Fibroblast of lung (primary cell): Measurements from ENCODE around the gene FMN1. TPM values are rescaled to one million over a fixed set of nuclear protein-coding genes. Genes with fewer than 3 reads are reported as not detected.

Experiments used
- DNase-seq, 2 donors: peaks; one replicate each; pipeline versions ENCODE4 v3.0.0 to v3.0.0-alpha.2; 2010; ENCODE audit warnings: low read depth in 2 of 2
- H2AFZ ChIP-seq: 2 replicates; pipeline ENCODE4 v1.5.1; 2012; ENCODE audit warnings: low read length, control low read depth, inconsistent platforms
- H3K27ac ChIP-seq: 2 replicates; pipeline ENCODE4 v1.5.1; 2011; ENCODE audit warnings: low read length, control low read depth; ENCODE audit not compliant: insufficient read depth
- H3K27me3 ChIP-seq: 2 replicates; pipeline ENCODE4 v1.5.1; 2011; ENCODE audit warnings: mild to moderate bottlenecking, low read length; ENCODE audit not compliant: control insufficient read depth, insufficient read depth
- H3K36me3 ChIP-seq: 2 replicates; pipeline ENCODE4 v1.5.1; 2011; ENCODE audit warnings: low read length; ENCODE audit not compliant: control insufficient read depth, insufficient read depth
- H3K4me1 ChIP-seq: 2 replicates; pipeline ENCODE4 v1.5.1; 2011; ENCODE audit warnings: low read length; ENCODE audit not compliant: control insufficient read depth, insufficient read depth; ENCODE audit errors: extremely low read depth
- H3K4me2 ChIP-seq: 2 replicates; pipeline ENCODE4 v1.5.1; 2011; ENCODE audit warnings: low read length, control low read depth; ENCODE audit not compliant: insufficient read depth; ENCODE audit errors: extremely low read depth
- H3K4me3 ChIP-seq, 4 experiments: fragments of 200-600 bp in 1 of 4; sonication (generic) in 1 of 4; replicated peaks in 1 of 4; 2 replicates each; pipeline ENCODE4 v1.5.1; 2011 to 2016; ENCODE audit warnings: low read length in 4 of 4, low read depth in 3 of 4, mild to moderate bottlenecking in 3 of 4, control low read depth in 2 of 4, inconsistent platforms in 1 of 4, mixed read lengths in 1 of 4; ENCODE audit not compliant: insufficient read depth in 1 of 4; ENCODE audit errors: control extremely low read depth in 1 of 4
- H3K79me2 ChIP-seq: 2 replicates; pipeline ENCODE4 v1.5.1; 2012; ENCODE audit warnings: mild to moderate bottlenecking, low read length, inconsistent platforms; ENCODE audit not compliant: control insufficient read depth, insufficient read depth
- H3K9ac ChIP-seq: 2 replicates; pipeline ENCODE4 v1.5.1; 2011; ENCODE audit warnings: mild to moderate bottlenecking, low read length, control low read depth; ENCODE audit not compliant: insufficient read depth
- H3K9me3 ChIP-seq: 2 replicates; pipeline ENCODE4 v1.5.1; 2012; ENCODE audit warnings: low read depth, low read length; ENCODE audit not compliant: control insufficient read depth, insufficient read depth
- H4K20me1 ChIP-seq: 2 replicates; pipeline ENCODE4 v1.5.1; 2011; ENCODE audit warnings: low read length; ENCODE audit not compliant: control insufficient read depth, insufficient read depth; ENCODE audit errors: extremely low read depth
- EZH2 ChIP-seq: IDR thresholded peaks from 2 replicates; pipeline ENCODE4 v1.5.1; 2012; ENCODE audit warnings: low read length, control low read depth, mild to moderate bottlenecking; ENCODE audit errors: missing control alignments
- polyA plus RNA-seq, 2 donors: library from polyadenylated mRNA; depleted of rRNA in 1 of 2; stranded (reverse) in 1 of 2; unstranded in 1 of 2; fragments of >200 nt; gene quantifications; 2 replicates each; pipeline ENCODE4 v1.2.1, GENCODE V29; 2011 to 2012; ENCODE audit warnings: missing spikeins in 1 of 2
- total RNA-seq: library from RNA; depleted of rRNA; stranded (reverse); fragments of >200 nt; gene quantifications from 2 replicates; pipeline ENCODE4 v1.2.1, GENCODE V29; 2014
- TF ChIP-seq, protein P1 (sequence below), 2 donors: IDR thresholded peaks in 1 of 2; conservative IDR thresholded peaks in 1 of 2; 1 replicate in 1 of 2; 2 replicates in 1 of 2; pipeline ENCODE4 v1.5.1; 2011 to 2012; ENCODE audit warnings: low read length in 2 of 2, control low read depth in 1 of 2, inconsistent platforms in 1 of 2, low read depth in 1 of 2, mild to moderate bottlenecking in 1 of 2

FMN1 gene
- total and polyA plus RNA-seq, 2 donors (not counting 1 experiment from before 2014, with no cell fraction given): 7.5 to 43.8 TPM

GRCh38 chr15:33086500-33087121 is 107.9 kb downstream of the FMN1 start:
- Histone ChIP-seq H3K9ac (no peak overlapping the region), H3K27me3 (no peaks in the 10 kb centered on the region), H3K9me3 (no peaks in the 10 kb centered on the region), H3K4me1 (peaks cover 14% of the 10 kb centered on the region), H3K36me3 (peaks cover 2% of the 10 kb centered on the region), H3K4me3 (no peak overlapping the region), H3K4me2 (peak overlapping the region; percentile 16), H3K79me2 (peaks cover 64% of the 10 kb centered on the region), H4K20me1 (no peaks in the 10 kb centered on the region), H2AFZ (no peak overlapping the region), H3K27ac (peak overlapping the region; percentile 16)
- TF ChIP-seq, protein P1, sequence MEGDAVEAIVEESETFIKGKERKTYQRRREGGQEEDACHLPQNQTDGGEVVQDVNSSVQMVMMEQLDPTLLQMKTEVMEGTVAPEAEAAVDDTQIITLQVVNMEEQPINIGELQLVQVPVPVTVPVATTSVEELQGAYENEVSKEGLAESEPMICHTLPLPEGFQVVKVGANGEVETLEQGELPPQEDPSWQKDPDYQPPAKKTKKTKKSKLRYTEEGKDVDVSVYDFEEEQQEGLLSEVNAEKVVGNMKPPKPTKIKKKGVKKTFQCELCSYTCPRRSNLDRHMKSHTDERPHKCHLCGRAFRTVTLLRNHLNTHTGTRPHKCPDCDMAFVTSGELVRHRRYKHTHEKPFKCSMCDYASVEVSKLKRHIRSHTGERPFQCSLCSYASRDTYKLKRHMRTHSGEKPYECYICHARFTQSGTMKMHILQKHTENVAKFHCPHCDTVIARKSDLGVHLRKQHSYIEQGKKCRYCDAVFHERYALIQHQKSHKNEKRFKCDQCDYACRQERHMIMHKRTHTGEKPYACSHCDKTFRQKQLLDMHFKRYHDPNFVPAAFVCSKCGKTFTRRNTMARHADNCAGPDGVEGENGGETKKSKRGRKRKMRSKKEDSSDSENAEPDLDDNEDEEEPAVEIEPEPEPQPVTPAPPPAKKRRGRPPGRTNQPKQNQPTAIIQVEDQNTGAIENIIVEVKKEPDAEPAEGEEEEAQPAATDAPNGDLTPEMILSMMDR (conservative IDR thresholded peaks at IDR 0.05 in 1 of 2, IDR thresholded peaks at IDR 0.05 in 1 of 2; ENCODE audit: low read depth in 1 of 2, low read length in 2 of 2): peak; percentile 49 to 64
- TF ChIP-seq EZH2: no peak
- DNase-seq: peak; percentile 66 to 93

DNA sequence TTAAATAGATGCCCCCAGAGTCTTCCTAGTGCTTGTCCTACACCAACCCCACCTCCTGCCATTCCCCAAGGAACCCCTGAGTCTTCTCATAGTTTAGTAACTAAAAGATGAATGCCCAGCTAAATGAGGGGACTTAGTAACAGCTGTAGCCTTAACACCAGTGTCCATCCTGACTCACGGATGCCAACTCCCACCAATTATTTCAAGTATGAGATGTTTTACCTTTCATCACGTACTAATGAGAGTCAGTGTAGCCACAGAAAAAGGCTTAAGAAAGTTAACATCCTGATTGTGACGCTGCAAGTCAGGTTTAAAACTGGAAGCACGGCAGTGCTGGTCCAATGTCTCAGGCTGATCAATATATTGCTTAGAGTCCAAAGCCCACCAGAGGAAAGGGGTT is 109.9 kb downstream of the FMN1 start:
- Histone ChIP-seq H3K4me3 (no peak overlapping the region), H3K4me1 (peaks cover 14% of the 10 kb centered on the region), H3K9ac (no peak overlapping the region), H2AFZ (no peak overlapping the region), H3K36me3 (peaks cover 3% of the 10 kb centered on the region), H3K79me2 (peaks cover 50% of the 10 kb centered on the region), H3K9me3 (no peaks in the 10 kb centered on the region), H3K4me2 (no peak overlapping the region), H3K27me3 (no peaks in the 10 kb centered on the region), H4K20me1 (no peaks in the 10 kb centered on the region), H3K27ac (no peak overlapping the region)
- no peak for DNase-seq
- TF ChIP-seq, protein P1 (conservative IDR thresholded peaks at IDR 0.05 in 1 of 2, IDR thresholded peaks at IDR 0.05 in 1 of 2; ENCODE audit: low read depth in 1 of 2, low read length in 2 of 2): no peak
- no peak for TF ChIP-seq EZH2

- H3K9ac ChIP-seq: no peak overlapping the region
- DNase-seq: peak in 1 of 2 donors; percentile 65
Measured at GRCh38 chr15:33083232-33084081, 111.1 kb downstream of the FMN1 start.

More at GRCh38 chr15:33083232-33084081, 111.1 kb downstream of the FMN1 start:
- H2AFZ ChIP-seq: no peak overlapping the region
- peaks cover 40% of the 10 kb centered on the region for H3K79me2 ChIP-seq
- TF ChIP-seq, protein P1 (conservative IDR thresholded peaks at IDR 0.05 in 1 of 2, IDR thresholded peaks at IDR 0.05 in 1 of 2; ENCODE audit: low read depth in 1 of 2, low read length in 2 of 2): no peak
- H3K4me3 ChIP-seq: no peak overlapping the region
- peaks cover 10% of the 10 kb centered on the region for H3K4me1 ChIP-seq
- peaks cover 3% of the 10 kb centered on the region for H3K36me3 ChIP-seq
- H3K4me2 ChIP-seq: no peak overlapping the region
- no peak overlapping the region for H3K27ac ChIP-seq
- no peaks in the 10 kb centered on the region for H3K9me3 ChIP-seq
- no peaks in the 10 kb centered on the region for H4K20me1 ChIP-seq
- H3K27me3 ChIP-seq: no peaks in the 10 kb centered on the region
